ENCODE results near the gene LRRTM4. TPM values are rescaled to one million over a fixed set of nuclear protein-coding genes. Genes with fewer than 3 reads are reported as not detected.

Gene LRRTM4
- total RNA-seq, 1 donor from 2014 or later: 1.8 TPM

DNA sequence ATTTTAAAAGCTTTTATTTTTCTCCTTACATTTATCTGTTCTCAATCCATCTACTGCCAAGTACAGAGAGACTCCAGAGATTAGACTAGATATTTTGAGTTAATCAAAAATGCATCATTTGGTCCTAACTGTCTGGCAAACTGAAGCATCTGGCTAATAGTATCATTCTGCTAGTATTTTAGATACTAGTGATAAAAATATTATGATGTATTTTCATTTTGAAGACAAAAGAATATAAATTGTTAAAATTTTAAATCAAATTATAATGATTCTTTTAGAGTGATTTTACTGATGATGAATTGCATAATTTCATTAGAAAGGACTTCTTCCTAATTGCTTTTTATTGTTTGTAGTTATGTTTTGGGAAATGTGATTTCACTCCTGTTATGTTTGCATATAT is 584.0 kb downstream of the LRRTM4 start:
- DNase-seq (ENCODE audit: low spot score): no peak
- Mint-ChIP-seq H3K27me3 (ENCODE audit: unreplicated experiment) (no peaks in the 10 kb centered on the region), H3K4me3 (ENCODE audit: unreplicated experiment) (no peak overlapping the region), H3K4me1 (ENCODE audit: unreplicated experiment) (no peaks in the 10 kb centered on the region), H3K9me3 (ENCODE audit: unreplicated experiment) (no peaks in the 10 kb centered on the region), H3K27ac (ENCODE audit: unreplicated experiment) (no peak overlapping the region), H3K36me3 (ENCODE audit: low read depth, unreplicated experiment) (no peaks in the 10 kb centered on the region)
- TF ChIP-seq, protein P1, sequence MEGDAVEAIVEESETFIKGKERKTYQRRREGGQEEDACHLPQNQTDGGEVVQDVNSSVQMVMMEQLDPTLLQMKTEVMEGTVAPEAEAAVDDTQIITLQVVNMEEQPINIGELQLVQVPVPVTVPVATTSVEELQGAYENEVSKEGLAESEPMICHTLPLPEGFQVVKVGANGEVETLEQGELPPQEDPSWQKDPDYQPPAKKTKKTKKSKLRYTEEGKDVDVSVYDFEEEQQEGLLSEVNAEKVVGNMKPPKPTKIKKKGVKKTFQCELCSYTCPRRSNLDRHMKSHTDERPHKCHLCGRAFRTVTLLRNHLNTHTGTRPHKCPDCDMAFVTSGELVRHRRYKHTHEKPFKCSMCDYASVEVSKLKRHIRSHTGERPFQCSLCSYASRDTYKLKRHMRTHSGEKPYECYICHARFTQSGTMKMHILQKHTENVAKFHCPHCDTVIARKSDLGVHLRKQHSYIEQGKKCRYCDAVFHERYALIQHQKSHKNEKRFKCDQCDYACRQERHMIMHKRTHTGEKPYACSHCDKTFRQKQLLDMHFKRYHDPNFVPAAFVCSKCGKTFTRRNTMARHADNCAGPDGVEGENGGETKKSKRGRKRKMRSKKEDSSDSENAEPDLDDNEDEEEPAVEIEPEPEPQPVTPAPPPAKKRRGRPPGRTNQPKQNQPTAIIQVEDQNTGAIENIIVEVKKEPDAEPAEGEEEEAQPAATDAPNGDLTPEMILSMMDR (IDR thresholded peaks at IDR 0.05; ENCODE audit: unreplicated experiment): no peak

DNA sequence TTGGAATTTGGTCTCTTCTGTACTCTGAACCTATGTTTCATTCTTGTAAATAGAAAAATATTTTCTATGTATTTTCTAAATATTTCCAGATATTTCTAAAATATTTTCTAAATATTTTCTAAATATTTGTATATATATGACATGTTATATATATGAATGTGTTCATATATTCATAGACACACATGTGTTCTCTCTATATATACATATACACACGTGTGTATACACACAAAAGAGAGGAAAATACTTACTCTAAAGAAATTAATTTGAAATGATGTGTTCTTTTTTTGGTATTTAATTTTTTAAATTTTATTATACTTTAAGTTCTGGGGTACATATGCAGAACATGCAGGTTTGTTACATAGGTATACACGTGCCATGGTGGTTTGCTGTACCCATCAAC is 589.6 kb downstream of the LRRTM4 start:
- Mint-ChIP-seq H3K27ac (ENCODE audit: unreplicated experiment) (no peak overlapping the region), H3K36me3 (ENCODE audit: low read depth, unreplicated experiment) (no peaks in the 10 kb centered on the region), H3K4me3 (ENCODE audit: unreplicated experiment) (no peak overlapping the region), H3K27me3 (ENCODE audit: unreplicated experiment) (no peaks in the 10 kb centered on the region), H3K9me3 (ENCODE audit: unreplicated experiment) (no peaks in the 10 kb centered on the region), H3K4me1 (ENCODE audit: unreplicated experiment) (no peaks in the 10 kb centered on the region)
- TF ChIP-seq, protein P1 (IDR thresholded peaks at IDR 0.05; ENCODE audit: unreplicated experiment): no peak
- DNase-seq (ENCODE audit: low spot score): no peak

DNA sequence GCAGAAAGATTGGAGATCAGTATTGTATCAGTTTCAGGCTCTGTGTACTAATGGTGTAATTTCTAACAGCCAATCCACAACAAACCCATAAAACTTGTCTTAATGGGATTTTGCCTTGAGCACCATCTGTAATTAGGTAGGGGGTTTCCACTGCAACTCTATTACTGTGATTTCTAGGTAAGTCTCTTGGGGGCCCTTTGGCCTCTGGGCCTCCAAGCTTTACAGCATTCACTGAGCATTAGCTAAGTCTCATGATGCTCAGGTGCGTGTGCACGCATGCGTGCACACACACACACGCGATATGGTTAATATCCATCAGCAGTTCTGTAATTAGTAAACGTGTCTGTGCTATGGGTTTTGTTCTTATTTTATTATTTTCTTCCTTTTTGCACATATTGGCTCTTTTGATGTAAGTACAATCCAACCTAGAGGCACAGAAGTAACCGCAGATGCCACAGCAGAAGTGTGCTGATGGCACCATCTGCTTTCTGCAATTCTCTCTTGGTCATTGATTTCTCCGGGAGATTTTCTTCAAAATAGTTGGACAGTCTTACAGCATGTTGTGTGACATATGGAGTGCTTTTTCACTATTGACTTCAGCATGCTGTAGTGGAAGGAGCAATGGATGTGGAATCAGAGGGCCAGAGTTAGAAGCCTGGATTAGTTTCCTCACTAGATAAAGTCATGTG is 592.0 kb downstream of the LRRTM4 start:
- Mint-ChIP-seq H3K27ac (ENCODE audit: unreplicated experiment) (no peak overlapping the region), H3K9me3 (ENCODE audit: unreplicated experiment) (no peaks in the 10 kb centered on the region), H3K36me3 (ENCODE audit: low read depth, unreplicated experiment) (no peaks in the 10 kb centered on the region), H3K4me3 (ENCODE audit: unreplicated experiment) (no peak overlapping the region), H3K27me3 (ENCODE audit: unreplicated experiment) (no peaks in the 10 kb centered on the region), H3K4me1 (ENCODE audit: unreplicated experiment) (no peaks in the 10 kb centered on the region)
- TF ChIP-seq, protein P1 (IDR thresholded peaks at IDR 0.05; ENCODE audit: unreplicated experiment): no peak
- DNase-seq (ENCODE audit: low spot score): no peak

DNA sequence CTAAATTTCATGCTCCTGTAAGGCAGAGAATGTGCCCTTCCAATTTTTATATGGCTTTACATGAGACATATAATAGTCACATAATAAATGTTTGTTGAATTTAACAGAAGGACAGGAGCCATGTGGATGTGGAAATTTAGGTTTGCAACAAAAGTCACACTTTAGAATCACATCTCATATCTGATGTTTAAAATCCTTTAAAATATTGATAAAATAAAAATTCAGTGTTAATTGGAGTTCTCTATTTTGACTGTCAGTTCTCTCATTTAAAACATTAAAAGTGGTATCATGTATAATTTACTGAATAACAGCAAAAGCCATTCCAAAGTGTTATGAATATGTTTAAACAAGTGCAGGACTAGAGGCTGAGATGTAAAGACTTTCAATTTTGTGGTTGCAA is 594.1 kb downstream of the LRRTM4 start:
- Mint-ChIP-seq H3K4me3 (ENCODE audit: unreplicated experiment) (no peak overlapping the region), H3K36me3 (ENCODE audit: low read depth, unreplicated experiment) (no peaks in the 10 kb centered on the region), H3K27me3 (ENCODE audit: unreplicated experiment) (no peaks in the 10 kb centered on the region), H3K4me1 (ENCODE audit: unreplicated experiment) (no peaks in the 10 kb centered on the region), H3K27ac (ENCODE audit: unreplicated experiment) (no peak overlapping the region), H3K9me3 (ENCODE audit: unreplicated experiment) (no peaks in the 10 kb centered on the region)
- TF ChIP-seq, protein P1 (IDR thresholded peaks at IDR 0.05; ENCODE audit: unreplicated experiment): no peak
- DNase-seq (ENCODE audit: low spot score): no peak

DNA sequence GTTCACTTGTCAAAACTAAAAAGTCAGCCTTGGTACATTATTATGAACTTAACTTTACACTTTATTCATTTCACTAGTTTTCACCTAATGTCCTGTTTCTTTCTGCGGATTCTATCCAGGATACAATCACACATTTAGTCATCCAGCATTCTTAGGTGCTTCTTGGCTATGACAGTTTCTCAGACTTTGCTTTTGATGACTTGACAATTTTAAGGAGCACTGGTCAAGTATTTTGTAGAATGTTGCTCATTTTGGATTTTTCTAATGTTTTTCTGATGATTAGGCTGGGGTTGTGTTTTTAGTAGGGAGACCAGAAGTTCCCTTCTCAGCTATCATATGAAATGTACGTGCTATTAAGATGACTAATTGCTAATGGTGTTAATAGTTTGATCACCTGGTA is 601.2 kb downstream of the LRRTM4 start:
- H3K4me3 Mint-ChIP-seq (ENCODE audit: unreplicated experiment): no peak overlapping the region
- no peaks in the 10 kb centered on the region for H3K36me3 Mint-ChIP-seq (ENCODE audit: low read depth, unreplicated experiment)
- TF ChIP-seq, protein P1 (IDR thresholded peaks at IDR 0.05; ENCODE audit: unreplicated experiment): no peak
- H3K27me3 Mint-ChIP-seq (ENCODE audit: unreplicated experiment): no peaks in the 10 kb centered on the region
- no peak overlapping the region for H3K27ac Mint-ChIP-seq (ENCODE audit: unreplicated experiment)
- H3K4me1 Mint-ChIP-seq (ENCODE audit: unreplicated experiment): no peaks in the 10 kb centered on the region
- H3K9me3 Mint-ChIP-seq (ENCODE audit: unreplicated experiment): no peaks in the 10 kb centered on the region
- no peak for DNase-seq (ENCODE audit: low spot score)
